ENCODE results near the gene SNRPA. TPM values are rescaled to one million over a fixed set of nuclear protein-coding genes. Genes with fewer than 3 reads are reported as not detected.

The SNRPA gene
- total and polyA plus RNA-seq, 4 donors = 44.5 to 77.4 (median 58.6) TPM

GRCh38 chr19:40721936-40722661, 28.9 kb upstream of the SNRPA start:
- Histone ChIP-seq H3K36me3 (ENCODE audit: control insufficient read depth in 4 of 4, insufficient read depth in 4 of 4, low read length in 4 of 4) (peaks cover 11 to 23% (median 17%) of the 10 kb centered on the region in 4 donors), H3K27me3 (ENCODE audit: control insufficient read depth in 3 of 3, insufficient read depth in 3 of 3, low read length in 2 of 3) (no peaks in the 10 kb centered on the region), H3K27ac (ENCODE audit: low read depth in 1 of 2, low read length in 1 of 2) (peak overlapping the region; percentile 62 to 92), H3K4me1 (ENCODE audit: control insufficient read depth in 5 of 5, insufficient read depth in 5 of 5, low read length in 5 of 5) (peaks cover 8 to 26% (median 13%) of the 10 kb centered on the region in 5 donors), H3K4me3 (no peak overlapping the region), H3K9me3 (ENCODE audit: control insufficient read depth in 4 of 4, insufficient read depth in 3 of 4, low read length in 3 of 4) (peaks cover 0 to 2% (median 0%) of the 10 kb centered on the region in 4 donors), H3K9ac (ENCODE audit: insufficient read depth in 1 of 2, low read length in 2 of 2) (no peak overlapping the region)
- TF ChIP-seq CTCF (IDR thresholded peaks at IDR 0.05; ENCODE audit: control extremely low read depth, extremely low read depth) = no peak
- 65 to 81% methylated on average over 9 of the region's 9 CpGs for WGBS, 2 donors
- ATAC-seq (ENCODE audit: insufficient read depth, low FRiP score) (no peak), DNase-seq (no peak)

GRCh38 chr19:40723661-40724254, 27.2 kb upstream of the SNRPA start:
- WGBS, 2 donors = 93 to 94% methylated on average over 5 of the region's 5 CpGs

GRCh38 chr19:40724315-40724714, 26.7 kb upstream of the SNRPA start:
- WGBS, 2 donors = 95 to 97% methylated on average over 4 of the region's 4 CpGs
- Histone ChIP-seq H3K27me3 (ENCODE audit: control insufficient read depth in 3 of 3, insufficient read depth in 3 of 3, low read length in 2 of 3) (no peaks in the 10 kb centered on the region), H3K9me3 (ENCODE audit: control insufficient read depth in 4 of 4, insufficient read depth in 3 of 4, low read length in 3 of 4) (peaks cover 0 to 6% (median 0%) of the 10 kb centered on the region in 4 donors), H3K4me3 (no peak overlapping the region), H3K9ac (ENCODE audit: insufficient read depth in 1 of 2, low read length in 2 of 2) (no peak overlapping the region), H3K4me1 (ENCODE audit: control insufficient read depth in 5 of 5, insufficient read depth in 5 of 5, low read length in 5 of 5) (peaks cover 8 to 13% (median 9%) of the 10 kb centered on the region in 5 donors), H3K36me3 (ENCODE audit: control insufficient read depth in 4 of 4, insufficient read depth in 4 of 4, low read length in 4 of 4) (peaks cover 19 to 36% (median 31%) of the 10 kb centered on the region in 4 donors), H3K27ac (ENCODE audit: low read depth in 1 of 2, low read length in 1 of 2) (no peak overlapping the region)
- DNase-seq (no peak), ATAC-seq (ENCODE audit: insufficient read depth, low FRiP score) (no peak)
- TF ChIP-seq CTCF (IDR thresholded peaks at IDR 0.05; ENCODE audit: control extremely low read depth, extremely low read depth) = no peak

More at GRCh38 chr19:40723661-40724254, 27.2 kb upstream of the SNRPA start:
- H3K4me1 ChIP-seq (ENCODE audit: control insufficient read depth in 5 of 5, insufficient read depth in 5 of 5, low read length in 5 of 5) = peaks cover 8 to 13% (median 11%) of the 10 kb centered on the region in 5 donors
- no peak overlapping the region for H3K9ac ChIP-seq (ENCODE audit: insufficient read depth in 1 of 2, low read length in 2 of 2)
- no peak overlapping the region for H3K4me3 ChIP-seq
- no peaks in the 10 kb centered on the region for H3K27me3 ChIP-seq (ENCODE audit: control insufficient read depth in 3 of 3, insufficient read depth in 3 of 3, low read length in 2 of 3)
- no peak for TF ChIP-seq CTCF (IDR thresholded peaks at IDR 0.05; ENCODE audit: control extremely low read depth, extremely low read depth)
- no peak for DNase-seq
- H3K9me3 ChIP-seq (ENCODE audit: control insufficient read depth in 4 of 4, insufficient read depth in 3 of 4, low read length in 3 of 4) = peaks cover 0 to 5% (median 0%) of the 10 kb centered on the region in 4 donors
- peaks cover 19 to 33% (median 30%) of the 10 kb centered on the region in 4 donors for H3K36me3 ChIP-seq (ENCODE audit: control insufficient read depth in 4 of 4, insufficient read depth in 4 of 4, low read length in 4 of 4)
- no peak for ATAC-seq (ENCODE audit: insufficient read depth, low FRiP score)
- peak overlapping the region in 1 of 2 donors; percentile 33 for H3K27ac ChIP-seq (ENCODE audit: low read depth in 1 of 2, low read length in 1 of 2)
